Measurements from ENCODE around the gene ALX4. TPM values are rescaled to one million over a fixed set of nuclear protein-coding genes. Genes with fewer than 3 reads are reported as not detected.

The ALX4 gene
- total and polyA plus RNA-seq, 9 of the 15 experiments (the other 6 are each of a cell fraction or from before 2014, with no cell fraction given), result 0.07 to 1.2 (median 0.33) TPM

DNA sequence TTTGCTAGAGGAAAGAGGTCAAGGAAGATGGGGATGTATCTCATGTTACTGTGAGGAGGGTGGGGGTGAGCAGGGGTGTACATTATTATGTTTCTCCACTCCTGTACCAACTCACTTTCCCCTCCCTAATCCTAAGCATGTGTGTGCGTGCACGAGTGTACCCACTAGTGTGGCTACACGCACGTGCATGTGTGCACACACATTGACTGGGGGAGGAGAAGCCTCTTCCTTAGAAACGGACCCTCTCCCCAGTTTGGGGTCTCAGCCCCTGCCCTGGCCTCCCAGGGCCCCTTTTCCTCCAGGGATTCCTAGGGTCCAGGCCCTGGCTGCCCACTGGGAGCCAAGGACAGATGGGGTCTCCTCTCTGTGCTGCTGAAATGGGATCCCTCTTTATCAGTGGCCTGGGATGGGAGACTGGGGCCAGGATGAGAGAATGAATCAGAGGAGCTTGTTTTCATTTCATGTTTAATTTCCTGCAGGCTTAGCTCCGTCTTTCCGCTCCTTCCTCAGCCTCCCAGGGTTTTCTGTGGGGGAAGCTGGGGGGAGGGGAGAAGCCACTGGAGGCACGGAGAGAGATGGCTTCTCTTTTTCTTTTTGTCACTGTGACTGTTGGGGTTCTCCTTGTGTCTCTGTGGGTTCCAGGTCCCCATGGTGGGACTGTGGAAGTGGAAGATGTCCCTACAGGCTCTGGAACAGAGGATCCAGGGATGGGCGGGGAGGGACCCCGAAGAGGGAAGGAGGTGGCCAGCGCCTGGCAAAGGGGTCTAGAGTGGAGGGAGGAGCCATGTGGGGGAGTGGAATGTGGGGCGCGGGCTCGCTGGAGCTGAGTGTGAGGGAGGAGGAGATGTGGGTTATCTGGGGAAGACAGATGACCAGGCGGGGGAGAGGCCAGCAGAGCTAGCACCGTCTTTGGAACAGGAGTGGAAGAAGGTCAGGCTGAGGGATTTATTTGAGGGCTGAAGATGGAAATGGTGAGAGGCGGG lies 40.3 kb downstream of the ALX4 start (continued):
- TF ChIP-seq RREB1 (CRISPR knock-in tag; IDR thresholded peaks at IDR 0.05) (no peak), SOX6 (IDR thresholded peaks at IDR 0.05) (peak; percentile 89), MEIS2 (IDR thresholded peaks at IDR 0.05; ENCODE audit: partially characterized antibody) (peak; percentile 86), FOS (IDR thresholded peaks at IDR 0.05; ENCODE audit: extremely low read depth, insufficient read length) (no peak), RB1 (IDR thresholded peaks at IDR 0.05; ENCODE audit: low read depth) (no peak), POU5F1 (IDR thresholded peaks at IDR 0.05; ENCODE audit: borderline replicate concordance, low read depth, low read length, partially characterized antibody) (no peak), SAP30 (IDR thresholded peaks at IDR 0.05; ENCODE audit: borderline replicate concordance, insufficient read depth, low read depth, low read length, poor library complexity, severe bottlenecking) (no peak), HNRNPK (IDR thresholded peaks at IDR 0.05; ENCODE audit: low read depth, low read length, poor library complexity, severe bottlenecking) (no peak), ARNT (IDR thresholded peaks at IDR 0.05) (peak; percentile 79 to 88; a peak in 3 of 4 replicates), ZNF77 (CRISPR knock-in tag; IDR thresholded peaks at IDR 0.05) (no peak), PML (IDR thresholded peaks at IDR 0.05; ENCODE audit: low read length) (peak; percentile 85), ZNF431 (CRISPR knock-in tag; IDR thresholded peaks at IDR 0.05) (no peak), IFI16 (CRISPR knock-in tag; IDR thresholded peaks at IDR 0.05) (no peak), ASH1L (IDR thresholded peaks at IDR 0.05; ENCODE audit: borderline replicate concordance, low read depth, partially characterized antibody) (no peak), NRF1 (conservative IDR thresholded peaks at IDR 0.05 in 1 of 2, IDR thresholded peaks at IDR 0.05 in 1 of 2) (peak in 1 of 2 experiments; percentile 46; a peak in 2 of 4 replicates), SP1 (CRISPR knock-in tag; IDR thresholded peaks at IDR 0.05) (0 out of 2 replicates have a peak, but pooled peaks have one; percentile 45), HMGXB4 (CRISPR knock-in tag; IDR thresholded peaks at IDR 0.05) (no peak), ELF4 (CRISPR knock-in tag; IDR thresholded peaks at IDR 0.05) (peak; percentile 95)
- TF ChIP-seq, protein P1, sequence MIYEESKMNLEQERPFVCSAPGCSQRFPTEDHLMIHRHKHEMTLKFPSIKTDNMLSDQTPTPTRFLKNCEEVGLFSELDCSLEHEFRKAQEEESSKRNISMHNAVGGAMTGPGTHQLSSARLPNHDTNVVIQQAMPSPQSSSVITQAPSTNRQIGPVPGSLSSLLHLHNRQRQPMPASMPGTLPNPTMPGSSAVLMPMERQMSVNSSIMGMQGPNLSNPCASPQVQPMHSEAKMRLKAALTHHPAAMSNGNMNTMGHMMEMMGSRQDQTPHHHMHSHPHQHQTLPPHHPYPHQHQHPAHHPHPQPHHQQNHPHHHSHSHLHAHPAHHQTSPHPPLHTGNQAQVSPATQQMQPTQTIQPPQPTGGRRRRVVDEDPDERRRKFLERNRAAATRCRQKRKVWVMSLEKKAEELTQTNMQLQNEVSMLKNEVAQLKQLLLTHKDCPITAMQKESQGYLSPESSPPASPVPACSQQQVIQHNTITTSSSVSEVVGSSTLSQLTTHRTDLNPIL (CRISPR knock-in tag; IDR thresholded peaks at IDR 0.05), result no peak
